ENCODE results near the gene UBASH3A.

DNA sequence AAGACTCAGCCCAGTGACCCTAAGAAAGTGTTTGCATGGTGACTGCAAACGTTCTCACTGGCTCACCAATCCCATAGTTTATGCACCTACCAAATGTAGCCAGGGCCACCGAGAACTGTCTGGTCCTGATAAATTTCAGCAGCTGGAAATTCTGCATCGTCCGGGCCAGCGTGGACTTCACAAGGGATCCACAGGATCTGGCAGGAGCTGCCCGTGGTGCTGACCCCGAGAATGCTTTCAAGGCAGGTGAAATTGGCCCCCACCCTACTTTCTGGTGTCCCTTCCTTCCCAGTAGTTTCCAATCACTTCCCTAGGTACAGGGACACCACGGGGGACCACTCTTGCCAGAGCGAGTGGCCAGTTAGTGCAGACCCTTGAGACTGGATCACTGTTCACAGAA is 26.2 kb downstream of the UBASH3A start:
- TF ChIP-seq, protein P1, sequence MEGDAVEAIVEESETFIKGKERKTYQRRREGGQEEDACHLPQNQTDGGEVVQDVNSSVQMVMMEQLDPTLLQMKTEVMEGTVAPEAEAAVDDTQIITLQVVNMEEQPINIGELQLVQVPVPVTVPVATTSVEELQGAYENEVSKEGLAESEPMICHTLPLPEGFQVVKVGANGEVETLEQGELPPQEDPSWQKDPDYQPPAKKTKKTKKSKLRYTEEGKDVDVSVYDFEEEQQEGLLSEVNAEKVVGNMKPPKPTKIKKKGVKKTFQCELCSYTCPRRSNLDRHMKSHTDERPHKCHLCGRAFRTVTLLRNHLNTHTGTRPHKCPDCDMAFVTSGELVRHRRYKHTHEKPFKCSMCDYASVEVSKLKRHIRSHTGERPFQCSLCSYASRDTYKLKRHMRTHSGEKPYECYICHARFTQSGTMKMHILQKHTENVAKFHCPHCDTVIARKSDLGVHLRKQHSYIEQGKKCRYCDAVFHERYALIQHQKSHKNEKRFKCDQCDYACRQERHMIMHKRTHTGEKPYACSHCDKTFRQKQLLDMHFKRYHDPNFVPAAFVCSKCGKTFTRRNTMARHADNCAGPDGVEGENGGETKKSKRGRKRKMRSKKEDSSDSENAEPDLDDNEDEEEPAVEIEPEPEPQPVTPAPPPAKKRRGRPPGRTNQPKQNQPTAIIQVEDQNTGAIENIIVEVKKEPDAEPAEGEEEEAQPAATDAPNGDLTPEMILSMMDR (conservative IDR thresholded peaks at IDR 0.05 in 1 of 2, IDR thresholded peaks at IDR 0.05 in 1 of 2; ENCODE audit: low read depth in 1 of 2, low read length in 2 of 2), result no peak
- no peak for TF ChIP-seq EZH2 (IDR thresholded peaks at IDR 0.05; ENCODE audit: low read length, missing control alignments)
